ENCODE data around the gene SMTN. TPM values are rescaled to one million over a fixed set of nuclear protein-coding genes. Genes with fewer than 3 reads are reported as not detected.

SMTN gene
- polyA plus RNA-seq, 3 donors from 2014 or later: 0.49 to 2.7 (median 1.5) TPM

GRCh38 chr22:31080164-31080847 lies 812 bp upstream of the SMTN start:
- Mint-ChIP-seq H3K4me1 (peaks cover 30 to 31% of the 10 kb centered on the region in 2 donors), H3K36me3 (no peaks in the 10 kb centered on the region), H3K4me3 (peak overlapping the region; percentile 80 to 89 (median 87)), H3K27me3 (ENCODE audit: low read depth in 3 of 3) (peaks cover 0 to 2% (median 2%) of the 10 kb centered on the region in 3 donors), H3K9me3 (no peaks in the 10 kb centered on the region), H3K27ac (peak overlapping the region; percentile 23 to 82 (median 60))
- DNase-seq: no peak

GRCh38 chr22:31081963-31082605 lies 966 bp downstream of the SMTN start:
- no peaks in the 10 kb centered on the region for H3K9me3 Mint-ChIP-seq
- peak overlapping the region; percentile 53 to 89 (median 86) for H3K4me3 Mint-ChIP-seq
- DNase-seq: no peak
- no peaks in the 10 kb centered on the region for H3K36me3 Mint-ChIP-seq
- peak overlapping the region in 1 of 6 donors; percentile 8 for H3K27ac Mint-ChIP-seq
- peaks cover 30 to 31% of the 10 kb centered on the region in 2 donors for H3K4me1 Mint-ChIP-seq
- peaks cover 0 to 2% (median 2%) of the 10 kb centered on the region in 3 donors for H3K27me3 Mint-ChIP-seq (ENCODE audit: low read depth in 3 of 3)

- Mint-ChIP-seq H3K36me3 (no peaks in the 10 kb centered on the region), H3K27me3 (ENCODE audit: low read depth in 3 of 3) (peaks cover 0 to 2% (median 2%) of the 10 kb centered on the region in 3 donors), H3K27ac (no peak overlapping the region), H3K9me3 (no peaks in the 10 kb centered on the region), H3K4me1 (peaks cover 30 to 31% of the 10 kb centered on the region in 2 donors), H3K4me3 (peak overlapping the region; percentile 53 to 88 (median 80))
- DNase-seq: peak in 1 of 3 donors; percentile 18
These were observed 1.7 kb downstream of the SMTN start for GRCh38 chr22:31082606-31083376.

GRCh38 chr22:31083377-31083768 lies 2.3 kb downstream of the SMTN start:
- H3K9me3 Mint-ChIP-seq: no peaks in the 10 kb centered on the region
- H3K27me3 Mint-ChIP-seq (ENCODE audit: low read depth in 3 of 3): peaks cover 0 to 2% (median 2%) of the 10 kb centered on the region in 3 donors
- peak overlapping the region in 4 of 5 donors; percentile 14 to 81 (median 80) for H3K4me3 Mint-ChIP-seq
- peaks cover 30 to 31% of the 10 kb centered on the region in 2 donors for H3K4me1 Mint-ChIP-seq
- no peaks in the 10 kb centered on the region for H3K36me3 Mint-ChIP-seq
- H3K27ac Mint-ChIP-seq: no peak overlapping the region
- no peak for DNase-seq

- H3K4me1 Mint-ChIP-seq: peaks cover 30 to 31% of the 10 kb centered on the region in 2 donors
- H3K4me3 Mint-ChIP-seq: peak overlapping the region; percentile 75 to 84 (median 80)
- H3K36me3 Mint-ChIP-seq: no peaks in the 10 kb centered on the region
- peaks cover 0 to 2% (median 2%) of the 10 kb centered on the region in 3 donors for H3K27me3 Mint-ChIP-seq (ENCODE audit: low read depth in 3 of 3)
- peak overlapping the region in 5 of 6 donors; percentile 2 to 67 (median 36) for H3K27ac Mint-ChIP-seq
- DNase-seq: no peak
- H3K9me3 Mint-ChIP-seq: no peaks in the 10 kb centered on the region
These were observed 3.0 kb downstream of the SMTN start for GRCh38 chr22:31083923-31084810.

- H3K4me3 Mint-ChIP-seq: peak overlapping the region; percentile 75 to 84 (median 80)
- no peaks in the 10 kb centered on the region for H3K36me3 Mint-ChIP-seq
- peaks cover 30 to 31% of the 10 kb centered on the region in 2 donors for H3K4me1 Mint-ChIP-seq
- peaks cover 0 to 2% (median 2%) of the 10 kb centered on the region in 3 donors for H3K27me3 Mint-ChIP-seq (ENCODE audit: low read depth in 3 of 3)
- DNase-seq: peak; percentile 80 to 85 (median 84)
- peak overlapping the region in 5 of 6 donors; percentile 34 to 85 (median 72) for H3K27ac Mint-ChIP-seq
- H3K9me3 Mint-ChIP-seq: no peaks in the 10 kb centered on the region
These were observed 3.8 kb downstream of the SMTN start for GRCh38 chr22:31084811-31085492.

- Mint-ChIP-seq H3K4me3 (peak overlapping the region; percentile 75 to 84 (median 80)), H3K9me3 (no peaks in the 10 kb centered on the region), H3K27me3 (ENCODE audit: low read depth in 3 of 3) (peaks cover 0 to 2% (median 2%) of the 10 kb centered on the region in 3 donors), H3K36me3 (no peaks in the 10 kb centered on the region), H3K27ac (peak overlapping the region; percentile 34 to 85 (median 70)), H3K4me1 (peaks cover 29 to 30% of the 10 kb centered on the region in 2 donors)
- no peak for DNase-seq
These were observed 4.3 kb downstream of the SMTN start for GRCh38 chr22:31085493-31085824.

GRCh38 chr22:31085928-31086327 lies 4.8 kb downstream of the SMTN start:
- H3K4me3 Mint-ChIP-seq: peak overlapping the region; percentile 26 to 81 (median 80)
- no peaks in the 10 kb centered on the region for H3K36me3 Mint-ChIP-seq
- no peak for DNase-seq
- H3K9me3 Mint-ChIP-seq: no peaks in the 10 kb centered on the region
- H3K27me3 Mint-ChIP-seq (ENCODE audit: low read depth in 3 of 3): peaks cover 0 to 2% (median under 1%) of the 10 kb centered on the region in 3 donors
- no peak overlapping the region for H3K27ac Mint-ChIP-seq
- H3K4me1 Mint-ChIP-seq: peaks cover 25% of the 10 kb centered on the region in 2 donors

GRCh38 chr22:31086703-31087330 lies 5.7 kb downstream of the SMTN start:
- peaks cover 0 to 2% (median 0%) of the 10 kb centered on the region in 3 donors for H3K27me3 Mint-ChIP-seq (ENCODE audit: low read depth in 3 of 3)

GRCh38 chr22:31087744-31088215 lies 6.7 kb downstream of the SMTN start:
- peaks cover 10 to 13% of the 10 kb centered on the region in 2 donors for H3K4me1 Mint-ChIP-seq
- no peak overlapping the region for H3K27ac Mint-ChIP-seq
- no peaks in the 10 kb centered on the region for H3K36me3 Mint-ChIP-seq
- no peaks in the 10 kb centered on the region for H3K9me3 Mint-ChIP-seq
- H3K4me3 Mint-ChIP-seq: no peak overlapping the region
- H3K27me3 Mint-ChIP-seq (ENCODE audit: low read depth in 3 of 3): peaks cover 0 to 2% (median 0%) of the 10 kb centered on the region in 3 donors
- DNase-seq: no peak

More at GRCh38 chr22:31086703-31087330, 5.7 kb downstream of the SMTN start:
- Mint-ChIP-seq H3K4me1 (peaks cover 18 to 19% of the 10 kb centered on the region in 2 donors), H3K36me3 (no peaks in the 10 kb centered on the region), H3K9me3 (no peaks in the 10 kb centered on the region), H3K4me3 (peak overlapping the region in 2 of 5 donors; percentile 7 to 29), H3K27ac (no peak overlapping the region)
- no peak for DNase-seq

GRCh38 chr22:31088233-31088986 lies 7.3 kb downstream of the SMTN start:
- Mint-ChIP-seq H3K4me1 (peaks cover 9 to 10% of the 10 kb centered on the region in 2 donors), H3K4me3 (no peak overlapping the region), H3K36me3 (no peaks in the 10 kb centered on the region), H3K9me3 (no peaks in the 10 kb centered on the region), H3K27ac (peak overlapping the region in 1 of 6 donors; percentile 57), H3K27me3 (ENCODE audit: low read depth in 3 of 3) (no peaks in the 10 kb centered on the region)
- no peak for DNase-seq
